Measurements from ENCODE around the gene AHNAK2. TPM values are rescaled to one million over a fixed set of nuclear protein-coding genes. Genes with fewer than 3 reads are reported as not detected.

AHNAK2 gene
- total and polyA plus RNA-seq, 4 donors: 3.5 to 26.6 (median 8.1) TPM

DNA sequence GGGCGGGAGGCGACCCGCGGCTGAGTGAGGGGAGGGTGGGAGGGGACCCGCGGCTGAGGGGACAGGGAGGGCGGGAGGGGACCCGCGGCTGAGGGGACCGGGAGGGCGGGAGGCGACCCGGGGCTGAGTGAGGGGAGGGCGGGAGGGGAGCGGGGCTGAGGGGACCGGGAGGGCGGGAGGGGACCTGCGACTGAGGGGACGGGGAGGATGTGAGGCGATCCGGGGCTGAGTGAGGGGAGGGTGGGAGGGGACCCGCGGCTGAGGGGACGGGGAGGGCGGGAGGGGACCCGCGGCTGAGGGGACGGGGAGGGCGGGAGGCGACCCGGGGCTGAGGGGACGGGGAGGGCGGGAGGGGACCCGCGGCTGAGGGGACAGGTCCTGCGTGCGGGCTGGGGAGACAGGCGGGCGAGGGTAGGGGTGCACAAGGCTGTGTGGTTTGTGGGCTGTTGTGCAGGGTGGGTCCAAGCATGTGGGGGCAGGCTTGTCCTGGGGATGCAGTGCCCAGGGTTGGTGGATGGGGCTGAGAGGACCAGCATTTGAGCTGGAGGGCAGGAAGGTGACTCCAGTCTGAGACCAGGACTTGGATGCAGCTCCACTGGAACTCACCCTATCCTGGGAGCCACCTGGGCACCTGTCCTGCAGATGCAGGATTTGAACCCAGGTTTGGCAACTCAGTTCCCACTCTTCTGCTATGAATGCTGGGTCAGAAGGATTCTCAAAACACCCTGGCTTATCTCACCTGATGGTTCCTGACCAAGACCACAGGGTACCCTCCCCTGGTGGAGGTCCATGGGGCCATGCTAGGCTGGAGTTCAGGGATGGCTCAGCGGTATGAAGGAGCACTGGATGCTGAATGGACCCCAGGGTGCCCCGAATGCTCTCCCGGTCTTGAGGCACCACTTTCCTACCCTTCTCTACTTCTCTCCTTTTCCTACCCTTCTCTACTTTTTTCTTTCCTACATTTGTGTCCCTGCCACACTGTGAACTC lies 44.1 kb downstream of the AHNAK2 start:
- DNase-seq (peak in 1 of 3 donors; percentile 13), ATAC-seq (ENCODE audit: insufficient read depth, low FRiP score) (no peak)
- no peak for TF ChIP-seq CTCF (IDR thresholded peaks at IDR 0.05; ENCODE audit: control extremely low read depth, extremely low read depth)
- Histone ChIP-seq H3K9me3 (ENCODE audit: control insufficient read depth in 4 of 4, insufficient read depth in 3 of 4, low read length in 3 of 4) (no peaks in the 10 kb centered on the region), H3K9ac (ENCODE audit: insufficient read depth in 1 of 2, low read length in 2 of 2) (no peak overlapping the region), H3K4me1 (ENCODE audit: control insufficient read depth in 5 of 5, insufficient read depth in 5 of 5, low read length in 5 of 5) (peaks cover 0 to 11% (median 0%) of the 10 kb centered on the region in 5 donors), H3K27me3 (ENCODE audit: control insufficient read depth in 3 of 3, insufficient read depth in 3 of 3, low read length in 2 of 3) (peaks cover 0 to 6% (median 0%) of the 10 kb centered on the region in 3 donors), H3K36me3 (ENCODE audit: control insufficient read depth in 4 of 4, insufficient read depth in 4 of 4, low read length in 4 of 4) (no peaks in the 10 kb centered on the region), H3K4me3 (no peak overlapping the region), H3K27ac (ENCODE audit: low read depth in 1 of 2, low read length in 1 of 2) (no peak overlapping the region)
- 16 to 19% methylated on average over 16 to 41 of the region's 42 CpGs for WGBS, 2 donors

DNA sequence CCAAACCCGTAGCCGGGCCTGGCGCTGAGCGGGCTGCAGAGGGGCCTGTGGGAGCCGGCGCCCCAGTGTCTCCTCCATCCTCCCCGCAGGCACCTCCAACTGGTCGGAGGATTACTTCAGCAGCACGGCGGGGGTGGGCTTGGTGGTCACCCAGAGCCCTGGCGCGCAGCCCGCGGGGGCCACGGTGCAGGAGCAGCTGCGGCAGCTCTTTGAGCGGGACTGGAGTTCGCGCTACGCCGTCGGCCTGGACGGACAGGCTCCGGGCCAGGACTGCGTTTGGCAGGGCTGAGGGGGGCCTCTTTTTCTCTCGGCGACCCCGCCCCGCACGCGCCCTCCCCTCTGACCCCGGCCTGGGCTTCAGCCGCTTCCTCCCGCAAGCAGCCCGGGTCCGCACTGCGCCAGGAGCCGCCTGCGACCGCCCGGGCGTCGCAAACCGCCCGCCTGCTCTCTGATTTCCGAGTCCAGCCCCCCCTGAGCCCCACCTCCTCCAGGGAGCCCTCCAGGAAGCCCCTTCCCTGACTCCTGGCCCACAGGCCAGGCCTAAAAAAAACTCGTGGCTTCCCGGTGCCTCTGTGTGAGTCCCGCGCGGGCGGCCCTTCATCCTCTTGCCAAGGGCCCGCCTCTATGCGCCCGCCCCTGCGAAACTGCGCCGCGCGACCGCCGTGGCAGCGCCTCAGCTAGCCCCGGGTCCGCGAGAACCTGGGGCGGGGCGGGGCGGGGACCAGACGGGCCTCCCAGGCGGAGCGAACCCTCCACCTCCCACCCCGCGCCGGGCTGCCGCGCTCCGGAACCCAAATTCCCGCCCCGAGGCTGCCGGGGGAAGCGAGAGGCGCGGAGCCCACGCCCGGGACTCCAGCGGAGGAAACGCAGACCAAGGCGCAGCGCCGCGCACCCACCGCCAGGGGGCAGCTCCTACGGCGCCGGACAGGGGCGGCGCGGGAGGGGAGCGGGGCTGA lies 45.2 kb downstream of the AHNAK2 start:
- Histone ChIP-seq H3K4me1 (ENCODE audit: control insufficient read depth in 5 of 5, insufficient read depth in 5 of 5, low read length in 5 of 5) (peaks cover 0 to 11% (median 0%) of the 10 kb centered on the region in 5 donors), H3K36me3 (ENCODE audit: control insufficient read depth in 4 of 4, insufficient read depth in 4 of 4, low read length in 4 of 4) (no peaks in the 10 kb centered on the region), H3K9me3 (ENCODE audit: control insufficient read depth in 4 of 4, insufficient read depth in 3 of 4, low read length in 3 of 4) (no peaks in the 10 kb centered on the region), H3K27me3 (ENCODE audit: control insufficient read depth in 3 of 3, insufficient read depth in 3 of 3, low read length in 2 of 3) (peaks cover 0 to 6% (median 0%) of the 10 kb centered on the region in 3 donors), H3K27ac (ENCODE audit: low read depth in 1 of 2, low read length in 1 of 2) (no peak overlapping the region), H3K4me3 (peak overlapping the region; percentile 34), H3K9ac (ENCODE audit: insufficient read depth in 1 of 2, low read length in 2 of 2) (no peak overlapping the region)
- 10 to 24% methylated on average over 77 to 100 of the region's 100 CpGs for WGBS, 2 donors
- ATAC-seq (ENCODE audit: insufficient read depth, low FRiP score) (peak; percentile 89), DNase-seq (peak; percentile 88 to 92 (median 91))
- peak; percentile 59 for TF ChIP-seq CTCF (IDR thresholded peaks at IDR 0.05; ENCODE audit: control extremely low read depth, extremely low read depth)

DNA sequence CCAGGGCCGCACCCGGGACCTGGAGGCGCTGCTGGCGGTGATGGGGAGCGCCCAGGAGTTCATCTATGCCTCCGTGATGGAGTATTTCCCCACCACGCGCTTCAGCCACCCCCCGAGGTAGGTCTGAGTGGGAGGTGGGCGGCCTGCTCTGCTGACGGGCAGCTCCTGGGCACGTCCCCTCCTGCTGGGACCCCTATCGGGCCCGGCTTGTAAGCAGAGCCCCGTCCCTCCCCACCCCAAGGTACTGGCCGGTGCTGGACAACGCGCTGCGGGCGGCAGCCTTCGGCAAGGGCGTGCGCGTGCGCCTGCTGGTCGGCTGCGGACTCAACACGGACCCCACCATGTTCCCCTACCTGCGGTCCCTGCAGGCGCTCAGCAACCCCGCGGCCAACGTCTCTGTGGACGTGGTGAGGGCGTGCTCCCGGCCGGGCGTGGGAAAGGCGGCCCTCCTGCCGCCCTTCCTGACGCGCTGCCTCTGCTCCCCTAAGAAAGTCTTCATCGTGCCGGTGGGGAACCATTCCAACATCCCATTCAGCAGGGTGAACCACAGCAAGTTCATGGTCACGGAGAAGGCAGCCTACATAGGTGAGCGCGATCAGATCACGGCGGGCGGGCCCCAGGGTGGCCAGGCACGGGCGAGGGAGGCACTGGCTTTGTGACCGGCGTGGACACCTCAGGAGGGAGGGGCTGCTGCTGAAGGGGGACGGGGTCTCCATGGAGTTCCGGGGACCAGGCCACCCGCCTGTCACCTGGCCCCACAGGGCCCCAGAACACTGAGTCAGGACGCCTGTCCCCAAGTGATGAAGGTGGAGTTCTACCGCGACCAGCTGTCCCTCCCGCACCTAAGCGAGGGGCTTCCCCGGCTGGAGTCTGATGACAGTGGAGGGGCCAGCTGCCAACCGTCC lies 46.2 kb downstream of the AHNAK2 start:
- ATAC-seq (ENCODE audit: insufficient read depth, low FRiP score) (no peak), DNase-seq (peak in 1 of 3 donors; percentile 15)
- no peak for TF ChIP-seq CTCF (IDR thresholded peaks at IDR 0.05; ENCODE audit: control extremely low read depth, extremely low read depth)
- H3K4me1 ChIP-seq (ENCODE audit: control insufficient read depth in 5 of 5, insufficient read depth in 5 of 5, low read length in 5 of 5): peaks cover 0 to 11% (median 0%) of the 10 kb centered on the region in 5 donors
- WGBS, 2 donors: 51 to 73% methylated on average over 63 to 64 of the region's 64 CpGs
- no peak overlapping the region for H3K9ac ChIP-seq (ENCODE audit: insufficient read depth in 1 of 2, low read length in 2 of 2)
- no peaks in the 10 kb centered on the region for H3K36me3 ChIP-seq (ENCODE audit: control insufficient read depth in 4 of 4, insufficient read depth in 4 of 4, low read length in 4 of 4)
- H3K9me3 ChIP-seq (ENCODE audit: control insufficient read depth in 4 of 4, insufficient read depth in 3 of 4, low read length in 3 of 4): no peaks in the 10 kb centered on the region
- no peaks in the 10 kb centered on the region for H3K27me3 ChIP-seq (ENCODE audit: control insufficient read depth in 3 of 3, insufficient read depth in 3 of 3, low read length in 2 of 3)
- no peak overlapping the region for H3K4me3 ChIP-seq
- H3K27ac ChIP-seq (ENCODE audit: low read depth in 1 of 2, low read length in 1 of 2): no peak overlapping the region

Data from lung (tissue), 12 donors.